ENCODE data around the gene PRKCE.
A peak's percentile ranks its signal among the peaks of the same experiment; 100 is the strongest.

Gene PRKCE

DNA sequence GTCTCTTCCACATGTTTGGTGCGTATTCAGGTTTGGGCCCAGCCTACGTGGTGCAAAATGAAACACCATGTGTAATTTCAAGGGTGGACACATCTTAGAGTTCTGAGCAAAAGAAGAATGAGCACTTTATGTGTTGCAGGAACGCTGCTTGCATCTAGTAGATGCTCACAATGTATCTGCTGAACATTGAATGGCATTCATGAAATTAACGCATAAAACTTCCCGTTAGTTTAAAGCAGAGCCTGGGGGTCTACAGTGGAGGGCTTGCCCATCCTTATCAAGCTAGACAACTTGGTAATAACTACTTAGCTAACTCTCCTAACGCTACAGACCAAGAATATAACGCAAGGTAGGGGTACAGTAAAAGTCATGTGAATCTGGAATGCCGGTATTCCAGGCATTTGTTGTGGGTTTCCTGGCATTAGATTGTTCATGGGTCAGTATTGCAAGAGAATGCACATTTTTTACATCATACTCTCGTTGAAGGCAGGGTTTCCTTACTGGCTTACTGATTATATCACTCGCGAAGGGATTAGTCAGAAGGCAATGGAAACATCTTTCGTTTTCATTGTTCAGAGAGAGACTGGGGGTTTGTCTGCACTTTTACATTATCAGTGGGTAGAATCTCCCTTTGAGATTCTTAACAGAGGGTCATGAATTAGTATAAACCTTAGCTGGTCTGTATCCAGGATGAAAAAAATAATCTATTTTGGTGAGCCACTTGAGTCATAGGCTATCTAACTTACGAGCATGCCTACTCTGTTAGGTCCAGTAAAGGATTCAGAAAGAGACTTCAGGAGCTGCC is 416.2 kb downstream of the PRKCE start:
- DNase-seq = no peak

DNA sequence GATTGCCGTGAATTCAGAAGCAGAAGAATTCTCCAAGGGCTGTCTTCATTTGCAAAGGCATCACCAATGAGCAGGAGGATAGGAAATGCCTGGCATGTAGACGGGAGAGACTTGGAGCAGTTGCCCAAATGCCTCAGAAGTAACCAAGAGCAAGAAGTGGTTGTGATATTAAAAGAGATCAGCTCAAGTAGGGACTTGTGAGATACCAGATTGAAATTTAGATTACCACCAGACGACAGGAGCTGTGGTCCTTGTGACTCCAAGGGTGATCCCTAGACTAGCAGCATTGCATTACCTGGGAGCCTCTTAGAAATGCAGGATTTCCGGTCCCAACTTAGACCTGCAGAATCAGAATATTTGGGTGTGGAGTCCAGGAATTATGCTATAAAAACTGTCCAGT is 417.2 kb downstream of the PRKCE start:
- DNase-seq = no peak

DNA sequence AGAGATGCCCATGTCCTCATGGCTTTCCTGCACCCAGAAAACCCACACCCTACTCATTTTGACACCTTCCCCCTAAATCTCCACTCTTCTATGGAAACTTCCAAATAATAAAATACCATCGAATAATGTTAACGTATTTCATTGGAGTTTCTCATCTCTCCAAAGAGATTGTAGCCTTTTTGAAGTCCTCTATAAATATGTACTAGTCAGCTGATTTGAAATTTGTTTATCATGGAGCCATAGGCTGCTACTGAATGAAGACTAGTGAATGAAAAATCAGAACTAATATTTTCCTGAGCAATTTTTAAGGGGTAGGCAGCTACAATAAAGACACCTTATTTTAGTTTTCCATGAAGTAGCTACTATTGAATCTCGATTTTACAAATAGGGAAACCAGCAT is 419.6 kb downstream of the PRKCE start:
- no peak for DNase-seq

DNA sequence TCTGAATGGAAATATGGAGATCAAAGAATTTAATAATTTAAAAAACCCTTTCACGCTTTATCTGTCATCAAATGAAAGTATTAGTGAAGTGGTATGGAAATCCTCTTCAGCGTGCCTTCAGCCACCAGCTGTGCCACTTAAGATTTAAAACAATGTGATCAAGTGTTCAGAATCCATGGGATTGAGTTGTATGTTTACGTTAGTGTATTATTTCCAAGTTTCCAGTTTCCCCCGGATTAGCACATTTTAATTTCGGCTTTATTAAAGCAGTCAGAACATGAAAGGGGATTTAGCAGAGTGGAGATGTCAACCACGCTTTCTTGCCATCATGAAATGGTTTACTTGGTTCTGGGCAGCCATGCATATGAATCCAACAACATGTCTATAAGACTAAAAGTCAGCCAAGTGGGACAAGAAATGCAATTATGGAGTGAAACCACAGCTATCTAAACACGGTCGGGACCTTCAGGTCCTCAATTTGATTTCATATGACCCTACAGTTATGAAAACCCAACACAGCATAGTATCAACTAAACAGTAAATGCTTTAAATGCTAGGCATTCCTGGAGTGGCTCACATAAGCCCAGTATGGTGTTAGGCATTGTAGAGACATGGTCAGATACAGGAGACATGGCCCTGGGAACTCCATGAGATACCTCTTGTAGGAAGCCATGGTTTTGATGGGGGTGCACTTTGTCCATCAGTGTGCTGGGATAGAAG is 420.8 kb downstream of the PRKCE start:
- DNase-seq = no peak

GRCh38 chr2:46073540-46074046 is 422.1 kb downstream of the PRKCE start:
- DNase-seq = no peak

DNA sequence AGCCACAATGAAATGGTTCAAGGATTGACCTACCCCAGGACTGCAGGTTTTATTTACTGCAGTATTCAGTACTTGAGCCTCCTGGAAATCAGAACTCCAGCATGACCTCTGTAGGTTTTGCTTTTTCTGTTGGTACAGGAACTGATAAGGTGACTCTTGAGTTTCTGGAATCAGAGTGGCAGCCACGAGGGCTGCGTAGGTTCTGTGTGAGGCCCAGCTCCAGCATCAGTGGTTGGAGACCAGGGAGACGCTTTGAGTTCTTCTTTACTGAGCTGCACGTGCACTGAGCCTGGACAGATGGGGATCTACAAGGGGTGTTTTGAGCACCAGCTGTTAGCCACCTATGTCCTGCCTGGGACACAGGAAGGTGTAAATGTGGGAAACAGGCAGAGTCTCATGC is 423.0 kb downstream of the PRKCE start:
- no peak for DNase-seq

GRCh38 chr2:46075848-46076247 is 424.4 kb downstream of the PRKCE start:
- no peak for DNase-seq

DNA sequence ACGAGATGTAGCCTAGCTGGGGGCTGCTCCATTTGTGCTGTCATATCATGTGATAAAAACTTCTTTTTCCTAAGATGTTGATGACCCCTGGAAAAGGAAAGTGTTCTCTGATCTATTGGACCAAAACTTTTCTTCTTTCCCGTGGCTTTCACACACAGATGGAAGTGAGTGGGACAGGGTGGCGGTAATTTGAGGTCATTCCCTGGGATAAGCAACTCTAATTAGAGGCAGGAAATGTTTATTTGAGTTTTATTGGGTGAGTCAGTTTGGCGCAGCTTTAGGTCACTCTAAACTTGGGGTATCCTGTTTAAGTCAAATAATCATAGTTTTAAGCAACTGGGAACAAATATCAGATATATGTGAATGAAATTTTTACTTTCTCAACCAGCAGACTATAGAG is 424.8 kb downstream of the PRKCE start:
- no peak for DNase-seq

DNA sequence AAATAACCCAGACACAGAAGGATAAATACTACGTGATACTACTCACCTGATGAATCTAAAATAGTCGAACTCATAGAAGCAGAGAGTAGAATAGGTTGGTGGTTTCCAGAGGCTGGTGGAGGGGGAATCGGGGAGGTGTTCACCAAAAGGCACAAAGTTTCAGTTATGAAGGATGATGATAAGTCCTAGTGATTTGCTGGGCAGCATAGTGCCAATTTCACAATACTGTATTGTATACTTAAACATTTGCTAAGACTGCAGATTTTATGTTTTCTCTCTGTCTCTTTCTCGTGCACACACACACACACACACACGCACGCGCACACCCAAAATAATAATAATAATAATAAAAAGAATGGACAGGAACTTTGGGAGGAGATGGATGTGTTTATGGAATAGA is 425.4 kb downstream of the PRKCE start:
- no peak for DNase-seq

DNA sequence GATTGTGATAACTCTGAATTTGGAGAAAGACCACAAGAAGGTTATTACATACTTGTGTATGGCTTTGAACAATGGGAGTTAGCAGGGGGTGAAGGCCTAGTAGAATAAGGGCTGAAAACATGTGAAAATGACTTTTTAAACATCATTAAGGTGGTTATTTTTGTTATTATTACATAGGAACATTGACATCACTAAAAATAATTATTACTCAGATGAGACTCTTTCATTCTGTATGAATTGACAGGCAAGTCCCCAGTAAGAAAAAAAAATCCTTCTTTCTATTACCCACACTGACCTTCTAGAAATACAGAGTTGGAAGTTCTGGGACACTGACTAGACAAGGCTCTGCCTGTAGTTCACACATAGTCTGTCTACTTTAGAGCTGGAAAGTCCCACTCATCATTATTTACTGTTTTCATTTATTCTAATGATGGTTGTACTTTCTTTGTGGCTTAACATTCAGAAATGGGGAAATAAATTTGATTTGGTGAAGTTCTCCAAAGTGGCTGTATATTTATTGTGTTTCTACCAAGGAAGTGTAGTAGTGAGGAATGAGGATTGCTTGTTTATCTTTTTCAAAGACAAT is 426.1 kb downstream of the PRKCE start:
- no peak for DNase-seq

- DNase-seq = no peak
Measured at GRCh38 chr2:46079985-46080560, 428.6 kb downstream of the PRKCE start.

- no peak for DNase-seq
Measured at GRCh38 chr2:46082531-46083485, 431.3 kb downstream of the PRKCE start.

DNA sequence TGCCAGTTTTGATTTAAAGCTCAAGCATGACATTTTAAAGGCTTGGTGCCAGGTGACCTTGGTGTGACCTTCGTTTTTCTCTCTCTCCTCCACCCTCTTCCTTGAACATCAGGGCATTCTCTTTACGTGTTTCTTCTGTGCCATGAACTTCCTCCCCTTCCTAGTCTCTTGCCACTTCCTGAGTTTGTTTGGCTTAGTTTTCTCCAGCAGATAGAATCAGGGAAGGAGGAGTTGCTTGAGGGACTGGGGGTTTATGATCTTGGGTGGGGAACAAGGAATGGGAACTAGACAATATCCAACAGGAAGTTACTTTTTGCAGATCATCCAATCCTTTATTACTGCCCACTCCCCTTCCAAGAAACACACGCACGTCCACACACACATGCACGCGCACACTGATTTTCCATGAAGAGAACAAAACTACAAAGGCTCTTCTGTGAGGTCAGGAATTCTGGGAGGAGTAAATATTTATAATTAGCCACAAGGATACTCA is 435.1 kb downstream of the PRKCE start:
- DNase-seq = no peak

GRCh38 chr2:46087492-46087891 is 436.0 kb downstream of the PRKCE start:
- no peak for DNase-seq

DNA sequence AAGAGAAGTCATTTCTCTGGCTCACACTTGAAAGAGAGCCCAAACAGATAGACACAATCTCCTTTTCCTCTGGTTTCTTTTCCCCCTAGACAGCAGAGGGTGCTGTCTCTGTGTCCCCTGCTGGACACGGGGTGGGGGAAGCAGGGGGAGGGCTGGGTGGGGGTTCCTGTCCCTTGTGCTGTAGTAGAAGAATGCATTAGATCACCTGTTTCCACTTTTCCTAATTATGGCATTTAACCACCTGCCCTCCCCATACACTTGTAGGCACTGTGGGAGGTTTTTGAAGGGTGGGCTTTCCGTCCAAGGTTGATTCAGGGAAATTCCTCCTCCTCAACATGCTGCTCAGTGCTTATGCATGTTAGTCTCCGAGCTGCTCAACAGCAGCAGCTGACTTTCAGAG is 439.5 kb downstream of the PRKCE start:
- no peak for DNase-seq

GRCh38 chr2:46091961-46092667 is 440.6 kb downstream of the PRKCE start:
- DNase-seq = no peak

GRCh38 chr2:46094689-46095088 is 443.2 kb downstream of the PRKCE start:
- no peak for DNase-seq

GRCh38 chr2:46095830-46096229 is 444.4 kb downstream of the PRKCE start:
- no peak for DNase-seq

DNA sequence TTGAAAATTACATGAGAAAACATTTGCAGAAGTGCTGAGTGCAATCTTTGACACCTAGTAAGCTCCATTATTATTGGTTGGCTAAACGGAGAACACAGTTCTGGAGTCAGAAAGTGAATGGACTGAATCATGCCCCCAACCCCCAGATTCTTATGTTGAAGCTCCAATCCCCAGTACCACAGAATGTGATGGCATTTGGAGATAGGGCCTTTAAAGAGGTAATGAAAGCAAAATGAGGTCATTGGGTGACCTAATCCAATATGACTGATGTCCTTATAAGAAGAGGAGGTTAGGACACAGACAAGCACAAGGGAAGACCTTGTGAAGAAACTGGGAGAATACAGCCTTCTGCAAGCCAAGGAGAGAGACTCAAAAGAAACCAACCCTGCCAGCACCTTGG is 444.8 kb downstream of the PRKCE start:
- DNase-seq = no peak

DNA sequence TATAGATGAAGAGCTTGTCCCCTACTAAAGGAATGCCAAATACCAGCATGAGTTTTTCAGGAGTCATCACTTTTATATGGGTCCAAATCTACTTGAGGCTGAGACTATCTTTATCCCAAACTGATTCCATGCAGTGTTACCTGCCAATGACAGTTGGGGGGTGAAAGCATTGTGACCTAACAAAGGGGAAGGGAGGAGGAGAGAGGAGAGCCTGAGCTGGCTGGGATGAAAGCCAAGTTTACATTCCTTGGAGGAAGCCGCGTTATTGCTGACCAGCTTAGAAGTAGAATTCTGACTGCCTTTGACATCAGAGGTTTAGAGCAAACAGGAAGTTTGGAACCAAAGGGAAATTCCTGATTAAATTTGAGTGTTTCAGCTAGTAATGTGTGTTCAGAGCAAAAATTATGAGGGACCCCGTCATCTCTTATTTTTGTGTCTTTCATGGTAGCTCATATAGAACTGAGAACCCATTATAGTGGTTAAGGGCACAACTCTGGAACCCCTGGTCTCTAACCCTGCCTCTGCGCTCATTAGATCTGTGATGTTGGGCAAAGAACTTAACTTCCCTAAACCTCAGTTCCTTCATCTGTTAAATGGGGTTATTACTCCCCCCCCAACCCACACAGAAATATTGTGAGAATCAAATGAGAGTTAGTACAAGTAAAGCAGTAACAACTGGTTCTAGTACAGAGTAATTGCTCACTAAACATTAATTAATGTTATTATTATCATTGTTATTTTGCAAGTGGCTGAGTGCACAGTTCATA is 446.4 kb downstream of the PRKCE start:
- peak; percentile 19 for DNase-seq

- DNase-seq = no peak
Measured at GRCh38 chr2:46098621-46099062, 447.2 kb downstream of the PRKCE start.

Data from NCI-H2029 treated with DMSO at 0.1 percent for 48 hours (cell line).